GM18507 (cell line): Measurements from ENCODE around the gene CROCC2.

Source experiments
- DNase-seq: peaks from one replicate; pipeline ENCODE4 v3.0.0; 2011; ENCODE audit warnings: low read depth; ENCODE audit not compliant: insufficient read length; ENCODE audit errors: extremely low spot score
- FAIRE-seq: peaks from 2 replicates; lab custom pipeline; 2011; peaks lifted over from hg19 to GRCh38; lab: Jason Lieb, UNC

CROCC2 gene

GRCh38 chr2:240918258-240919091, 12.3 kb downstream of the CROCC2 start:
- FAIRE-seq (no peak), DNase-seq (no peak)

GRCh38 chr2:240919161-240919781, 13.1 kb downstream of the CROCC2 start:
- no peak for DNase-seq
- no peak for FAIRE-seq

GRCh38 chr2:240919786-240920782, 13.9 kb downstream of the CROCC2 start:
- DNase-seq (no peak), FAIRE-seq (no peak)

- FAIRE-seq (no peak), DNase-seq (no peak)
These were observed 14.7 kb downstream of the CROCC2 start for GRCh38 chr2:240920783-240921231.

GRCh38 chr2:240921311-240921994, 15.3 kb downstream of the CROCC2 start:
- DNase-seq: no peak
- FAIRE-seq: no peak

GRCh38 chr2:240921995-240922244, 15.8 kb downstream of the CROCC2 start:
- DNase-seq (no peak), FAIRE-seq (no peak)

- DNase-seq (no peak), FAIRE-seq (no peak)
These were observed 16.3 kb downstream of the CROCC2 start for GRCh38 chr2:240922245-240922981.

GRCh38 chr2:240922982-240923537, 16.9 kb downstream of the CROCC2 start:
- FAIRE-seq: no peak

GRCh38 chr2:240925191-240925567, 19.0 kb downstream of the CROCC2 start:
- FAIRE-seq: no peak
- DNase-seq: no peak

More at GRCh38 chr2:240922982-240923537, 16.9 kb downstream of the CROCC2 start:
- DNase-seq: no peak

- DNase-seq (no peak), FAIRE-seq (no peak)
These were observed 19.7 kb downstream of the CROCC2 start for GRCh38 chr2:240925568-240926515.

- FAIRE-seq (no peak), DNase-seq (no peak)
These were observed 20.6 kb downstream of the CROCC2 start for GRCh38 chr2:240926516-240927389.

- FAIRE-seq (no peak), DNase-seq (no peak)
These were observed 21.2 kb downstream of the CROCC2 start for GRCh38 chr2:240927390-240927781.

- DNase-seq (no peak), FAIRE-seq (no peak)
These were observed 22.6 kb downstream of the CROCC2 start for GRCh38 chr2:240928476-240929363.

GRCh38 chr2:240929364-240930095, 23.4 kb downstream of the CROCC2 start:
- no peak for DNase-seq
- FAIRE-seq: no peak

GRCh38 chr2:240930096-240930630, 24.0 kb downstream of the CROCC2 start:
- no peak for FAIRE-seq
- DNase-seq: no peak
